K562 (cell line): Measurements from ENCODE around the gene DNAJB7. TPM values are rescaled to one million over a fixed set of nuclear protein-coding genes. Genes with fewer than 3 reads are reported as not detected.

Source experiments
- C11orf30 ChIP-seq: fragments of 450-650 bp; IDR thresholded peaks from 2 replicates; pipeline ENCODE4 v1.6.1; 2016; ENCODE audit warnings: low read depth, mild to moderate bottlenecking
- ESRRB ChIP-seq: fragments of 250-450 bp; sonication (Bioruptor Pico); IDR thresholded peaks from 2 replicates; pipeline ENCODE4 v1.5.0; 2020; ENCODE audit warnings: mild to moderate bottlenecking, moderate library complexity, borderline replicate concordance
- GATA2 ChIP-seq: sonication (generic); formaldehyde crosslinking; IDR thresholded peaks from 2 replicates; pipeline ENCODE4 v1.4.0; 2020; ENCODE audit warnings: mild to moderate bottlenecking, missing genetic modification reagents
- KDM1A ChIP-seq, 2 experiments: fragments of 450-650 bp; IDR thresholded peaks; 2 replicates each; pipeline ENCODE4 v1.6.1; 2016; ENCODE audit warnings: mild to moderate bottlenecking in 2 of 2
- KHSRP ChIP-seq: fragments of 450-650 bp; IDR thresholded peaks from 2 replicates; pipeline ENCODE4 v1.6.1; 2017
- NR1H2 ChIP-seq: sonication (generic); formaldehyde crosslinking; IDR thresholded peaks from 2 replicates; pipeline ENCODE4 v1.4.0; 2020; ENCODE audit warnings: mild to moderate bottlenecking, missing genetic modification reagents
- POLR2AphosphoS5 ChIP-seq: IDR thresholded peaks from 2 replicates; pipeline ENCODE4 v1.6.1; 2011; ENCODE audit warnings: mild to moderate bottlenecking, low read depth, low read length, moderate library complexity; ENCODE audit not compliant: control insufficient read depth, insufficient read depth
- SETDB1 ChIP-seq: IDR thresholded peaks from one replicate; pipeline ENCODE4 v1.6.1; 2012; ENCODE audit warnings: low read length, control low read depth, inconsistent platforms
- SP2 ChIP-seq: IDR thresholded peaks from 2 replicates; pipeline ENCODE4 v1.6.1; 2011; ENCODE audit warnings: mild to moderate bottlenecking, low read depth, low read length, moderate library complexity; ENCODE audit not compliant: poor library complexity, severe bottlenecking; ENCODE audit errors: extremely low read depth
- ZNF224 ChIP-seq: sonication (generic); formaldehyde crosslinking; IDR thresholded peaks from 2 replicates; pipeline ENCODE4 v1.8.0; 2022; ENCODE audit warnings: mild to moderate bottlenecking, missing genetic modification reagents
- ZNF23 ChIP-seq: fragments of 250-450 bp; sonication (Bioruptor Pico); IDR thresholded peaks from 2 replicates; pipeline ENCODE4 v1.4.0; 2020; ENCODE audit warnings: mild to moderate bottlenecking
- ZNF76 ChIP-seq: fragments of 250-450 bp; sonication (Bioruptor Pico); IDR thresholded peaks from 2 replicates; pipeline ENCODE4 v1.4.0; 2020; ENCODE audit warnings: mild to moderate bottlenecking, moderate library complexity, borderline replicate concordance
- polyA plus RNA-seq, 8 experiments: library from polyadenylated mRNA; depleted of rRNA in 4 of 8; stranded (reverse) in 5 of 8; unstranded in 3 of 8; fragments of >200 nt; fragmentation: Nextera tagmentation in 2 of 8; fragmentation: Illumina TruSeq in 1 of 8; extraction: Ambion mirVana in 2 of 8; extraction: Trizol in 1 of 8; gene quantifications; 2 replicates each; pipeline versions ENCODE4 v1.2.1 to v1.2.3, GENCODE V29; 2011 to 2014; ENCODE audit warnings: inconsistent platforms in 1 of 8, missing spikeins in 1 of 8
- total RNA-seq, 7 experiments: library from RNA; depleted of rRNA in 6 of 7; stranded (reverse); fragments of >200 nt in 6 of 7; fragmentation: Illumina TruSeq in 2 of 7; extraction: Trizol in 2 of 7; gene quantifications; 2 replicates each; pipeline versions ENCODE4 v1.2.1 to v1.2.3, GENCODE V29; 2011 to 2021; ENCODE audit warnings: low replicate concordance in 1 of 7
- TF ChIP-seq, protein P1 (sequence below): fragments of 450-650 bp; IDR thresholded peaks from 2 replicates; pipeline ENCODE4 v1.6.1; 2018; ENCODE audit warnings: mild to moderate bottlenecking, low read depth; ENCODE audit not compliant: partially characterized antibody
- TF ChIP-seq, protein P2 (sequence below): fragments of 450-650 bp; conservative IDR thresholded peaks from 2 replicates; pipeline ENCODE4 v1.6.1; 2016; ENCODE audit warnings: missing genetic modification characterization, low read depth, mild to moderate bottlenecking, missing compliant biosample characterization, moderate library complexity
- TF ChIP-seq, protein P3 (sequence below): sonication (generic); formaldehyde crosslinking; IDR thresholded peaks from 2 replicates; pipeline ENCODE4 v1.8.0; 2023; ENCODE audit warnings: missing genetic modification reagents, mild to moderate bottlenecking, borderline replicate concordance
- TF ChIP-seq, protein P4 (sequence below): IDR thresholded peaks from 3 replicates; pipeline ENCODE4 v1.6.1; 2011; ENCODE audit warnings: borderline replicate concordance, mild to moderate bottlenecking, moderate library complexity; ENCODE audit not compliant: insufficient read length; ENCODE audit errors: extremely low read depth

Gene DNAJB7
- total and polyA plus RNA-seq, 9 of the 15 experiments (the other 6 are each of a cell fraction or from before 2014, with no cell fraction given): 0.13 to 0.21 TPM; not detected in 7

DNA sequence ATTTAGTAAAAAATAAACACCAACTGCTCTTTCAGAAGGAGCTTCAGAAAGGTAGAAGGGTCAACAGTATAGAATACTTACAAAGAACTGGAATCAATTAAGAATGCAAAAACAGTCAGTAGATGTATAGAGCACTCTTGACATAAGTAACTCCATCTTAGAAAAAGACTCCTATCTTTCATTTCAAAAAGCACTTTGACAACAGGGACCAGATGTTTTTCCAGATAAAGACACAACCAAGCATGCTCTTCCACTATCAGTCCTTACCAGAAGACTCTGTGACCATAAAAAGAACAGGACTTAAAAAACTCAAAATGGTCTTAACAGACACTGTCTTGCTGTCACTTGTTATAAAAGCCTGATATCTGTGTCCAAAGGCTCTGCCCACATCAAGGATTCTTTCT is 48.0 kb downstream of the DNAJB7 start (continued):
- TF ChIP-seq, protein P1, sequence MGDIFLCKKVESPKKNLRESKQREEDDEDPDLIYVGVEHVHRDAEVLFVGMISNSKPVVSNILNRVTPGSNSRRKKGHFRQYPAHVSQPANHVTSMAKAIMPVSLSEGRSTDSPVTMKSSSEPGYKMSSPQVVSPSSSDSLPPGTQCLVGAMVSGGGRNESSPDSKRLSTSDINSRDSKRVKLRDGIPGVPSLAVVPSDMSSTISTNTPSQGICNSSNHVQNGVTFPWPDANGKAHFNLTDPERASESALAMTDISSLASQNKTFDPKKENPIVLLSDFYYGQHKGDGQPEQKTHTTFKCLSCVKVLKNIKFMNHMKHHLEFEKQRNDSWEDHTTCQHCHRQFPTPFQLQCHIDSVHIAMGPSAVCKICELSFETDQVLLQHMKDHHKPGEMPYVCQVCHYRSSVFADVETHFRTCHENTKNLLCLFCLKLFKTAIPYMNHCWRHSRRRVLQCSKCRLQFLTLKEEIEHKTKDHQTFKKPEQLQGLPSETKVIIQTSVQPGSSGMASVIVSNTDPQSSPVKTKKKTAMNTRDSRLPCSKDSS: no peak
- TF ChIP-seq KDM1A (IDR thresholded peaks at IDR 0.05) (peak; percentile 67 to 69; a peak in 3 of 4 replicates), ZNF23 (CRISPR knock-in tag) (peak; percentile 99), KHSRP (peak; percentile 81), ESRRB (peak; percentile 90), ZNF224 (CRISPR knock-in tag) (no peak), SP2 (no peak), ZNF76 (peak; percentile 99), C11orf30 (no peak), NR1H2 (CRISPR knock-in tag) (no peak), GATA2 (peak; percentile 92), SETDB1 (no peak), POLR2AphosphoS5 (peak; percentile 93)
- TF ChIP-seq, protein P2, sequence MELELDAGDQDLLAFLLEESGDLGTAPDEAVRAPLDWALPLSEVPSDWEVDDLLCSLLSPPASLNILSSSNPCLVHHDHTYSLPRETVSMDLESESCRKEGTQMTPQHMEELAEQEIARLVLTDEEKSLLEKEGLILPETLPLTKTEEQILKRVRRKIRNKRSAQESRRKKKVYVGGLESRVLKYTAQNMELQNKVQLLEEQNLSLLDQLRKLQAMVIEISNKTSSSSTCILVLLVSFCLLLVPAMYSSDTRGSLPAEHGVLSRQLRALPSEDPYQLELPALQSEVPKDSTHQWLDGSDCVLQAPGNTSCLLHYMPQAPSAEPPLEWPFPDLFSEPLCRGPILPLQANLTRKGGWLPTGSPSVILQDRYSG: peak; percentile 100
- TF ChIP-seq, protein P3, sequence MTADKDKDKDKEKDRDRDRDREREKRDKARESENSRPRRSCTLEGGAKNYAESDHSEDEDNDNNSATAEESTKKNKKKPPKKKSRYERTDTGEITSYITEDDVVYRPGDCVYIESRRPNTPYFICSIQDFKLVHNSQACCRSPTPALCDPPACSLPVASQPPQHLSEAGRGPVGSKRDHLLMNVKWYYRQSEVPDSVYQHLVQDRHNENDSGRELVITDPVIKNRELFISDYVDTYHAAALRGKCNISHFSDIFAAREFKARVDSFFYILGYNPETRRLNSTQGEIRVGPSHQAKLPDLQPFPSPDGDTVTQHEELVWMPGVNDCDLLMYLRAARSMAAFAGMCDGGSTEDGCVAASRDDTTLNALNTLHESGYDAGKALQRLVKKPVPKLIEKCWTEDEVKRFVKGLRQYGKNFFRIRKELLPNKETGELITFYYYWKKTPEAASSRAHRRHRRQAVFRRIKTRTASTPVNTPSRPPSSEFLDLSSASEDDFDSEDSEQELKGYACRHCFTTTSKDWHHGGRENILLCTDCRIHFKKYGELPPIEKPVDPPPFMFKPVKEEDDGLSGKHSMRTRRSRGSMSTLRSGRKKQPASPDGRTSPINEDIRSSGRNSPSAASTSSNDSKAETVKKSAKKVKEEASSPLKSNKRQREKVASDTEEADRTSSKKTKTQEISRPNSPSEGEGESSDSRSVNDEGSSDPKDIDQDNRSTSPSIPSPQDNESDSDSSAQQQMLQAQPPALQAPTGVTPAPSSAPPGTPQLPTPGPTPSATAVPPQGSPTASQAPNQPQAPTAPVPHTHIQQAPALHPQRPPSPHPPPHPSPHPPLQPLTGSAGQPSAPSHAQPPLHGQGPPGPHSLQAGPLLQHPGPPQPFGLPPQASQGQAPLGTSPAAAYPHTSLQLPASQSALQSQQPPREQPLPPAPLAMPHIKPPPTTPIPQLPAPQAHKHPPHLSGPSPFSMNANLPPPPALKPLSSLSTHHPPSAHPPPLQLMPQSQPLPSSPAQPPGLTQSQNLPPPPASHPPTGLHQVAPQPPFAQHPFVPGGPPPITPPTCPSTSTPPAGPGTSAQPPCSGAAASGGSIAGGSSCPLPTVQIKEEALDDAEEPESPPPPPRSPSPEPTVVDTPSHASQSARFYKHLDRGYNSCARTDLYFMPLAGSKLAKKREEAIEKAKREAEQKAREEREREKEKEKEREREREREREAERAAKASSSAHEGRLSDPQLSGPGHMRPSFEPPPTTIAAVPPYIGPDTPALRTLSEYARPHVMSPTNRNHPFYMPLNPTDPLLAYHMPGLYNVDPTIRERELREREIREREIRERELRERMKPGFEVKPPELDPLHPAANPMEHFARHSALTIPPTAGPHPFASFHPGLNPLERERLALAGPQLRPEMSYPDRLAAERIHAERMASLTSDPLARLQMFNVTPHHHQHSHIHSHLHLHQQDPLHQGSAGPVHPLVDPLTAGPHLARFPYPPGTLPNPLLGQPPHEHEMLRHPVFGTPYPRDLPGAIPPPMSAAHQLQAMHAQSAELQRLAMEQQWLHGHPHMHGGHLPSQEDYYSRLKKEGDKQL (CRISPR knock-in tag): no peak
- TF ChIP-seq, protein P4, sequence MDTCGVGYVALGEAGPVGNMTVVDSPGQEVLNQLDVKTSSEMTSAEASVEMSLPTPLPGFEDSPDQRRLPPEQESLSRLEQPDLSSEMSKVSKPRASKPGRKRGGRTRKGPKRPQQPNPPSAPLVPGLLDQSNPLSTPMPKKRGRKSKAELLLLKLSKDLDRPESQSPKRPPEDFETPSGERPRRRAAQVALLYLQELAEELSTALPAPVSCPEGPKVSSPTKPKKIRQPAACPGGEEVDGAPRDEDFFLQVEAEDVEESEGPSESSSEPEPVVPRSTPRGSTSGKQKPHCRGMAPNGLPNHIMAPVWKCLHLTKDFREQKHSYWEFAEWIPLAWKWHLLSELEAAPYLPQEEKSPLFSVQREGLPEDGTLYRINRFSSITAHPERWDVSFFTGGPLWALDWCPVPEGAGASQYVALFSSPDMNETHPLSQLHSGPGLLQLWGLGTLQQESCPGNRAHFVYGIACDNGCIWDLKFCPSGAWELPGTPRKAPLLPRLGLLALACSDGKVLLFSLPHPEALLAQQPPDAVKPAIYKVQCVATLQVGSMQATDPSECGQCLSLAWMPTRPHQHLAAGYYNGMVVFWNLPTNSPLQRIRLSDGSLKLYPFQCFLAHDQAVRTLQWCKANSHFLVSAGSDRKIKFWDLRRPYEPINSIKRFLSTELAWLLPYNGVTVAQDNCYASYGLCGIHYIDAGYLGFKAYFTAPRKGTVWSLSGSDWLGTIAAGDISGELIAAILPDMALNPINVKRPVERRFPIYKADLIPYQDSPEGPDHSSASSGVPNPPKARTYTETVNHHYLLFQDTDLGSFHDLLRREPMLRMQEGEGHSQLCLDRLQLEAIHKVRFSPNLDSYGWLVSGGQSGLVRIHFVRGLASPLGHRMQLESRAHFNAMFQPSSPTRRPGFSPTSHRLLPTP: no peak
